K562 (cell line): ENCODE measurements around the gene TTK. TPM values are rescaled to one million over a fixed set of nuclear protein-coding genes. Genes with fewer than 3 reads are reported as not detected.
A peak's percentile ranks its signal among the peaks of the same experiment; 100 is the strongest.

Experiments used
- CBFA2T2 ChIP-seq: fragments of 450-650 bp; conservative IDR thresholded peaks from 2 replicates; pipeline ENCODE4 v1.6.1; 2017; ENCODE audit warnings: mild to moderate bottlenecking
- CBX1 ChIP-seq: sonication (generic); IDR thresholded peaks from 2 replicates; pipeline ENCODE4 v1.6.1; 2016; ENCODE audit warnings: antibody characterized with exemption, low read depth, mild to moderate bottlenecking
- CREM ChIP-seq: IDR thresholded peaks from 2 replicates; pipeline ENCODE4 v1.6.1; 2014; ENCODE audit warnings: antibody characterized with exemption, low read depth
- ETS2 ChIP-seq: IDR thresholded peaks from 2 replicates; pipeline ENCODE4 v1.6.1; 2016; ENCODE audit warnings: borderline replicate concordance, missing genetic modification characterization, mild to moderate bottlenecking, moderate library complexity, missing compliant biosample characterization; ENCODE audit not compliant: poor library complexity, severe bottlenecking
- FUS ChIP-seq: fragments of 200-400 bp; formaldehyde crosslinking; optimal IDR thresholded peaks from 2 replicates; pipeline ENCODE3; 2017; ENCODE audit warnings: low read depth, low read length
- GTF2E2 ChIP-seq: fragments of 200-800 bp; sonication (Bioruptor generic); IDR thresholded peaks from 2 replicates; pipeline ENCODE4 v1.6.1; 2016; ENCODE audit warnings: missing genetic modification characterization, missing compliant biosample characterization
- NEUROD1 ChIP-seq: fragments of 150-350 bp; IDR thresholded peaks from 2 replicates; pipeline ENCODE4 v1.6.1; 2014; ENCODE audit warnings: borderline replicate concordance, low read length, low read depth; ENCODE audit not compliant: partially characterized antibody
- SAP30 ChIP-seq: fragments of 200-600 bp; sonication (generic); IDR thresholded peaks from 2 replicates; pipeline ENCODE4 v1.6.1; 2012; ENCODE audit warnings: borderline replicate concordance, low read depth, mild to moderate bottlenecking, moderate library complexity, low read length, control low read depth, inconsistent platforms; ENCODE audit not compliant: insufficient read depth, poor library complexity, severe bottlenecking
- ZNF316 ChIP-seq: fragments of 450-650 bp; IDR thresholded peaks from 2 replicates; pipeline ENCODE4 v1.6.1; 2016
- polyA plus RNA-seq, 8 experiments: library from polyadenylated mRNA; depleted of rRNA in 4 of 8; stranded (reverse) in 5 of 8; unstranded in 3 of 8; fragments of >200 nt; fragmentation: Nextera tagmentation in 2 of 8; fragmentation: Illumina TruSeq in 1 of 8; extraction: Ambion mirVana in 2 of 8; extraction: Trizol in 1 of 8; gene quantifications; 2 replicates each; pipeline versions ENCODE4 v1.2.1 to v1.2.3, GENCODE V29; 2011 to 2014; ENCODE audit warnings: inconsistent platforms in 1 of 8, missing spikeins in 1 of 8
- total RNA-seq, 7 experiments: library from RNA; depleted of rRNA in 6 of 7; stranded (reverse); fragments of >200 nt in 6 of 7; fragmentation: Illumina TruSeq in 2 of 7; extraction: Trizol in 2 of 7; gene quantifications; 2 replicates each; pipeline versions ENCODE4 v1.2.1 to v1.2.3, GENCODE V29; 2011 to 2021; ENCODE audit warnings: low replicate concordance in 1 of 7
- TF ChIP-seq, protein P1 (sequence below): sonication (generic); formaldehyde crosslinking; IDR thresholded peaks from 2 replicates; pipeline ENCODE4 v1.8.0; 2022; ENCODE audit warnings: mild to moderate bottlenecking, low read depth, missing genetic modification reagents
- TF ChIP-seq, protein P2 (sequence below): sonication (generic); formaldehyde crosslinking; IDR thresholded peaks from 2 replicates; pipeline ENCODE4 v1.5.0; 2020; ENCODE audit warnings: missing genetic modification reagents
- TF ChIP-seq, protein P3 (sequence below): sonication (generic); formaldehyde crosslinking; IDR thresholded peaks from 2 replicates; pipeline ENCODE4 v1.8.0; 2022; ENCODE audit warnings: mild to moderate bottlenecking, missing genetic modification reagents
- TF ChIP-seq, protein P4 (sequence below): sonication (generic); formaldehyde crosslinking; IDR thresholded peaks from 2 replicates; pipeline ENCODE4 v1.8.1; 2023; ENCODE audit warnings: mild to moderate bottlenecking, missing genetic modification reagents
- TF ChIP-seq, protein P5 (sequence below): sonication (generic); formaldehyde crosslinking; IDR thresholded peaks from 2 replicates; pipeline ENCODE4 v1.8.0; 2022; ENCODE audit warnings: mild to moderate bottlenecking, missing genetic modification reagents
- TF ChIP-seq, protein P6 (sequence below): fragments of 250-450 bp; sonication (Bioruptor Pico); IDR thresholded peaks from 2 replicates; pipeline ENCODE4 v1.8.0; 2022; ENCODE audit warnings: moderate library complexity, mild to moderate bottlenecking, inconsistent platforms

Gene TTK
- total and polyA plus RNA-seq, 9 of the 15 experiments (the other 6 are each of a cell fraction or from before 2014, with no cell fraction given): 32.7 to 58.9 (median 52.8) TPM

DNA sequence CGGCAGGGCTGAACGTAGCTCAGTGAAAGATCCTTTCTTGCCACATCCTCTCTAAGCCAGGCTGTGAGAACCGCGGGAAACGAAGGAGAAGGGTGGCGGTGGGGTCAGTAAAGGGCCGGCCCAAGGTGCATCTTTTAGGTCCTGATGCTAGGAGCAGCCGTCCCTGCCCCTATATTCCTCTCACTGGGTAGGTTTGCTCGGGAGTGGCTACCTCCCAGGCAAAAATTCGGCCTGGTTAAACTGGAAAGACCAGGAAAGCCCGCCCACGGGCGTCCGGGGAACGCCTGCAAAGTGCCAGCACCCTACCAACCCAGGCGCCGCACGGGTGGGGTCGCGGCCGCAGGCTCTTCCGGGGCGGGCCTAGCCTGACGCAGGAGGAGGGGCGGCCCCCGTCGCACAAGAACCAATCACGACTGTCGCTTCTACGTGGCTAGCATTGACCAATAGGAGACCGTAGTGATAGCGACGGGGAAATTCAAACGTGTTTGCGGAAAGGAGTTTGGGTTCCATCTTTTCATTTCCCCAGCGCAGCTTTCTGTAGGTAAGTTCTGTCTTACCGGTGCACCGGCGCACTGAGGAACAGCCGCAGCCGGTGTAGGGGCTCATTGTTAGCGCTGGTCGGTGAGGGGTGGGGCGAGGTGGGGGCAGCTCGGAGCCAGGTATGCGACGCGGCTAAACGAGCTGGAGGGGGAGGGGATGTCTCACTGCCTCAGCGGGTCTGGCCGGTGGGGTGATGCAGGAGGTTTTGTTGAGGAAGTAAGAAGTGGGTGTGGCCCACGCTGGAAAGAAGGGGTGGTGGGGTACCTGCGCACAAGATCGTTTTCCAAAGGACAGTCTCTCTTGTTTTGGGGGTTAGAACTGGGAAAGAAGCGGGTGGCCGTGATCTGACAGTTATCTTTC lies at the start of gene TTK (continued):
- TF ChIP-seq, protein P1, sequence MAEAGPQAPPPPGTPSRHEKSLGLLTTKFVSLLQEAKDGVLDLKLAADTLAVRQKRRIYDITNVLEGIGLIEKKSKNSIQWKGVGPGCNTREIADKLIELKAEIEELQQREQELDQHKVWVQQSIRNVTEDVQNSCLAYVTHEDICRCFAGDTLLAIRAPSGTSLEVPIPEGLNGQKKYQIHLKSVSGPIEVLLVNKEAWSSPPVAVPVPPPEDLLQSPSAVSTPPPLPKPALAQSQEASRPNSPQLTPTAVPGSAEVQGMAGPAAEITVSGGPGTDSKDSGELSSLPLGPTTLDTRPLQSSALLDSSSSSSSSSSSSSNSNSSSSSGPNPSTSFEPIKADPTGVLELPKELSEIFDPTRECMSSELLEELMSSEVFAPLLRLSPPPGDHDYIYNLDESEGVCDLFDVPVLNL (CRISPR knock-in tag): peak; percentile 97
- TF ChIP-seq, protein P2, sequence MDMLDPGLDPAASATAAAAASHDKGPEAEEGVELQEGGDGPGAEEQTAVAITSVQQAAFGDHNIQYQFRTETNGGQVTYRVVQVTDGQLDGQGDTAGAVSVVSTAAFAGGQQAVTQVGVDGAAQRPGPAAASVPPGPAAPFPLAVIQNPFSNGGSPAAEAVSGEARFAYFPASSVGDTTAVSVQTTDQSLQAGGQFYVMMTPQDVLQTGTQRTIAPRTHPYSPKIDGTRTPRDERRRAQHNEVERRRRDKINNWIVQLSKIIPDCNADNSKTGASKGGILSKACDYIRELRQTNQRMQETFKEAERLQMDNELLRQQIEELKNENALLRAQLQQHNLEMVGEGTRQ: no peak
- no peak for TF ChIP-seq FUS
- no peak; the same call in 1 of the 2 replicates for TF ChIP-seq ZNF316
- peak; percentile 90 for TF ChIP-seq CREM
- TF ChIP-seq, protein P3, sequence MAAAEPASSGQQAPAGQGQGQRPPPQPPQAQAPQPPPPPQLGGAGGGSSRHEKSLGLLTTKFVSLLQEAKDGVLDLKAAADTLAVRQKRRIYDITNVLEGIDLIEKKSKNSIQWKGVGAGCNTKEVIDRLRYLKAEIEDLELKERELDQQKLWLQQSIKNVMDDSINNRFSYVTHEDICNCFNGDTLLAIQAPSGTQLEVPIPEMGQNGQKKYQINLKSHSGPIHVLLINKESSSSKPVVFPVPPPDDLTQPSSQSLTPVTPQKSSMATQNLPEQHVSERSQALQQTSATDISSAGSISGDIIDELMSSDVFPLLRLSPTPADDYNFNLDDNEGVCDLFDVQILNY (CRISPR knock-in tag): no peak
- TF ChIP-seq, protein P4, sequence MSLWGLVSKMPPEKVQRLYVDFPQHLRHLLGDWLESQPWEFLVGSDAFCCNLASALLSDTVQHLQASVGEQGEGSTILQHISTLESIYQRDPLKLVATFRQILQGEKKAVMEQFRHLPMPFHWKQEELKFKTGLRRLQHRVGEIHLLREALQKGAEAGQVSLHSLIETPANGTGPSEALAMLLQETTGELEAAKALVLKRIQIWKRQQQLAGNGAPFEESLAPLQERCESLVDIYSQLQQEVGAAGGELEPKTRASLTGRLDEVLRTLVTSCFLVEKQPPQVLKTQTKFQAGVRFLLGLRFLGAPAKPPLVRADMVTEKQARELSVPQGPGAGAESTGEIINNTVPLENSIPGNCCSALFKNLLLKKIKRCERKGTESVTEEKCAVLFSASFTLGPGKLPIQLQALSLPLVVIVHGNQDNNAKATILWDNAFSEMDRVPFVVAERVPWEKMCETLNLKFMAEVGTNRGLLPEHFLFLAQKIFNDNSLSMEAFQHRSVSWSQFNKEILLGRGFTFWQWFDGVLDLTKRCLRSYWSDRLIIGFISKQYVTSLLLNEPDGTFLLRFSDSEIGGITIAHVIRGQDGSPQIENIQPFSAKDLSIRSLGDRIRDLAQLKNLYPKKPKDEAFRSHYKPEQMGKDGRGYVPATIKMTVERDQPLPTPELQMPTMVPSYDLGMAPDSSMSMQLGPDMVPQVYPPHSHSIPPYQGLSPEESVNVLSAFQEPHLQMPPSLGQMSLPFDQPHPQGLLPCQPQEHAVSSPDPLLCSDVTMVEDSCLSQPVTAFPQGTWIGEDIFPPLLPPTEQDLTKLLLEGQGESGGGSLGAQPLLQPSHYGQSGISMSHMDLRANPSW (CRISPR knock-in tag): no peak
- TF ChIP-seq CBFA2T2: no peak
- TF ChIP-seq, protein P5, sequence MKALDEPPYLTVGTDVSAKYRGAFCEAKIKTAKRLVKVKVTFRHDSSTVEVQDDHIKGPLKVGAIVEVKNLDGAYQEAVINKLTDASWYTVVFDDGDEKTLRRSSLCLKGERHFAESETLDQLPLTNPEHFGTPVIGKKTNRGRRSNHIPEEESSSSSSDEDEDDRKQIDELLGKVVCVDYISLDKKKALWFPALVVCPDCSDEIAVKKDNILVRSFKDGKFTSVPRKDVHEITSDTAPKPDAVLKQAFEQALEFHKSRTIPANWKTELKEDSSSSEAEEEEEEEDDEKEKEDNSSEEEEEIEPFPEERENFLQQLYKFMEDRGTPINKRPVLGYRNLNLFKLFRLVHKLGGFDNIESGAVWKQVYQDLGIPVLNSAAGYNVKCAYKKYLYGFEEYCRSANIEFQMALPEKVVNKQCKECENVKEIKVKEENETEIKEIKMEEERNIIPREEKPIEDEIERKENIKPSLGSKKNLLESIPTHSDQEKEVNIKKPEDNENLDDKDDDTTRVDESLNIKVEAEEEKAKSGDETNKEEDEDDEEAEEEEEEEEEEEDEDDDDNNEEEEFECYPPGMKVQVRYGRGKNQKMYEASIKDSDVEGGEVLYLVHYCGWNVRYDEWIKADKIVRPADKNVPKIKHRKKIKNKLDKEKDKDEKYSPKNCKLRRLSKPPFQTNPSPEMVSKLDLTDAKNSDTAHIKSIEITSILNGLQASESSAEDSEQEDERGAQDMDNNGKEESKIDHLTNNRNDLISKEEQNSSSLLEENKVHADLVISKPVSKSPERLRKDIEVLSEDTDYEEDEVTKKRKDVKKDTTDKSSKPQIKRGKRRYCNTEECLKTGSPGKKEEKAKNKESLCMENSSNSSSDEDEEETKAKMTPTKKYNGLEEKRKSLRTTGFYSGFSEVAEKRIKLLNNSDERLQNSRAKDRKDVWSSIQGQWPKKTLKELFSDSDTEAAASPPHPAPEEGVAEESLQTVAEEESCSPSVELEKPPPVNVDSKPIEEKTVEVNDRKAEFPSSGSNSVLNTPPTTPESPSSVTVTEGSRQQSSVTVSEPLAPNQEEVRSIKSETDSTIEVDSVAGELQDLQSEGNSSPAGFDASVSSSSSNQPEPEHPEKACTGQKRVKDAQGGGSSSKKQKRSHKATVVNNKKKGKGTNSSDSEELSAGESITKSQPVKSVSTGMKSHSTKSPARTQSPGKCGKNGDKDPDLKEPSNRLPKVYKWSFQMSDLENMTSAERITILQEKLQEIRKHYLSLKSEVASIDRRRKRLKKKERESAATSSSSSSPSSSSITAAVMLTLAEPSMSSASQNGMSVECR (CRISPR knock-in tag): peak; percentile 78
- TF ChIP-seq GTF2E2: no peak
- TF ChIP-seq, protein P6, sequence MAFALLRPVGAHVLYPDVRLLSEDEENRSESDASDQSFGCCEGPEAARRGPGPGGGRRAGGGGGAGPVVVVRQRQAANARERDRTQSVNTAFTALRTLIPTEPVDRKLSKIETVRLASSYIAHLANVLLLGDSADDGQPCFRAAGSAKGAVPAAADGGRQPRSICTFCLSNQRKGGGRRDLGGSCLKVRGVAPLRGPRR: no peak
- peak; percentile 48 for TF ChIP-seq NEUROD1
- peak; percentile 99 for TF ChIP-seq SAP30
- TF ChIP-seq ETS2 (tag): no peak
- peak; percentile 29; the same call in 1 of the 2 replicates for TF ChIP-seq CBX1
